Fibroblast of gingiva (primary cell): ENCODE measurements around the gene HES6.
A peak's percentile ranks its signal among the peaks of the same experiment; 100 is the strongest.

Source experiments
- DNase-seq: peaks from one replicate; pipeline ENCODE4 v3.0.0-alpha.2; 2011; ENCODE audit warnings: low read depth

HES6 gene, protein sequence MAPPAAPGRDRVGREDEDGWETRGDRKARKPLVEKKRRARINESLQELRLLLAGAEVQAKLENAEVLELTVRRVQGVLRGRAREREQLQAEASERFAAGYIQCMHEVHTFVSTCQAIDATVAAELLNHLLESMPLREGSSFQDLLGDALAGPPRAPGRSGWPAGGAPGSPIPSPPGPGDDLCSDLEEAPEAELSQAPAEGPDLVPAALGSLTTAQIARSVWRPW

DNA sequence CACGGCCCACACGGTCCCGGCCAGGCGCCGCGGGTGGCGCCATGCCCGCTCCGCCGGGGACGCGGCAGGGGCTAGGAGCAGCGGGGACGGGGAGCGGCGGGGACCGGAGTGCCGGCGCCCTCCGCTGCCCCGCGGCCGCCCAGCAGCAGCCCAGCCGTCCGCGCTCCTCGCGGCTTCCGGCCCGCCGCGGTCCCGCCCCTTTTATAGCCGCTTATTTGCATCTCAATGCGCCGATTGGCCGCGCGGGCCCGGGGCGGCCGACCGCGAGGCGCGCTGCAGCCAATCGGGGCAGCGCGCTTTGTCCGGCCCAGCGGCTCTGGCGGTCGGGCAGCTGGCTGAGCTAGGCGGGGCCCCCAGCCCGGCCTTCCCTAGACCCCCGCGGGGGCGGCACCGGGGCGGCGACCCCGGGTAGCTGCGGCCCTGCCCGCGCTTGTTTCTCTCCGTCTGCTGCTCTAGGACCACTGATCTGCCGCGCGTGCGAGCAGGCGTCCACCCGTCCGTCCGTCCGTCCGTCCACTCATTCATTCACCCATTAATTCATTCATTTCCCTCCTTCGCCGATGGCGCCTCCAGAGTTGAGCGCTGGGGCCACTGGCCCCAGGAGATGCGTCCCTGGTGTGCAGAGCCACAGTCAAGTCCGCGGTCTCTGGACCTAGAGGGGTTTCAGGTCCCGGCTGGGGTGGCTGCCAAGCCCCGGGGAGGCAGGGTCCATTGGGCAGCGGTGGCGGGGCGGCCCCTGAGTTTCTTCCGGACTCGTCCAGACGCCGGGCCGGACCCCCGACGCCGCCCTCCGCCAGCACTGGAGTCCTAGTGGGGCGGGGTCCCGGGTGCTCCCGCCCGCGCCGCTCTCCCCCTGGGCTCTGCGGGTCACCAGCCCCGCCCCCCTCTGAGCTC, at the start of gene HES6:
TSS of gene HES6 (minus strand) at position 176 of the 894 bp plus-strand sequence. CDS start at position 43, 133 bp downstream.
- peak; percentile 78 for DNase-seq

DNA sequence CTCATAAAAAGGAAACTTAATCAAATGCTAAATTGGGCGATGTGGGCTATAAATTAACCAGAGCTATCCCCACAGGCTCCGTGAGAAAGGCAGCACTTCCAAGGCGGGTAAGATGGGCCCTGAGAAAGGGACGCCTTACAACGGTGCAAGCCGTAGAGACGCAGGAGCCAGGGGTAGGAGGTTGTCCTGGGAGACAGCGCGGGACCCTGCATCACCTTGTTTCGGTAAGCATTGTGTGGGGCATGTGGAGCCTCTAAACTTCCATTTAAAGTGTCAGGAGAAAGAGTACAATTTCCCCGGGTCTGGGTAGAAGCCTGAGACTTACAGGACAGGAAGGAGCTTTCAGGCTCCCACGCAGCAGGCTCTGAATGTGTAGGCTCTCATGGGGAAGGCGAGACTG, 49.7 kb upstream of the HES6 start:
- no peak for DNase-seq

DNA sequence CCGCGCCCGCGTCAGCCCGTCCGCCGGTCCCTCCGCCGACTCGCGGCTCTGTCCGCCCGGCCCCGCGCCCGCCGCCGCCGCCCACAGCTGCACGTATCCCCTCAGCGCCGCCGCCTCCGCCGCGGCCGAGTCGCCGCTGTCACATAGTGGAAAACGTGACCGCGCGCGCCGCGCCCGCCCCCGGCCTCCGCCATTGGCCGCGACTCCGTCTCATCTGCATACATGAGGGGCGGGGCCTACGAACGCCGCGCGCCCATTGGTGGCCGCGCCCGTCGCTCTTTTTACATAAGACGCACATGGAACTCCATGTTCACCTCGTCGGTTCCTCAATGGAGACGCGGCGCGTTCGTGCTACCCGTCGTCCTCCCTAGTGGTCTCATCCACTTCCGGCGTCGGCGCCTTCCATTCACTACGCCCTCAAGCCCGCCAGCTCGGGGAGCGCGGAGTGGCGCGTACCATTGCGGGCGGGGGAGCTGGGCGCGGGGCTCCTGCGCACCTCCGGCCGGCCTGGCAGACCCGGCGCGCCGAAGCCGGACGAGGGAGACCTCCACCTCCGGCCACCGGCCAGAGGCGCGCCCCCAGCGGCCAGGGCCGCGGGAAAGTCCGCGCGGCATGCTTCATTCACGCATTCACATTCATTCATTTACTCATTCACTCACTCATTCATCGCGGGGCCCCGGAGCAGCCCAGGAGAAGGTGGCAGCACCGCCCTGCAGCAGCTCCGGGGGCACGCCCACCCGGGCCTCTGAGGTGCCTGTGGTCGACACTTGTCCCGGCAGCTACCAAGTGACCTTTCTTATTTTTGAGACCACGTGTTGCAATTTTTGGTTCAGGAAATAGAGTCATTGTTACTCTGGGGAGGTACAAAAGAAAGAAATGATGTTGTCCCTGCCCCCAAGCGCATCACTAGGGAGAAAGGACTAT, 49.1 kb upstream of the HES6 start:
- peak; percentile 97 for DNase-seq

DNA sequence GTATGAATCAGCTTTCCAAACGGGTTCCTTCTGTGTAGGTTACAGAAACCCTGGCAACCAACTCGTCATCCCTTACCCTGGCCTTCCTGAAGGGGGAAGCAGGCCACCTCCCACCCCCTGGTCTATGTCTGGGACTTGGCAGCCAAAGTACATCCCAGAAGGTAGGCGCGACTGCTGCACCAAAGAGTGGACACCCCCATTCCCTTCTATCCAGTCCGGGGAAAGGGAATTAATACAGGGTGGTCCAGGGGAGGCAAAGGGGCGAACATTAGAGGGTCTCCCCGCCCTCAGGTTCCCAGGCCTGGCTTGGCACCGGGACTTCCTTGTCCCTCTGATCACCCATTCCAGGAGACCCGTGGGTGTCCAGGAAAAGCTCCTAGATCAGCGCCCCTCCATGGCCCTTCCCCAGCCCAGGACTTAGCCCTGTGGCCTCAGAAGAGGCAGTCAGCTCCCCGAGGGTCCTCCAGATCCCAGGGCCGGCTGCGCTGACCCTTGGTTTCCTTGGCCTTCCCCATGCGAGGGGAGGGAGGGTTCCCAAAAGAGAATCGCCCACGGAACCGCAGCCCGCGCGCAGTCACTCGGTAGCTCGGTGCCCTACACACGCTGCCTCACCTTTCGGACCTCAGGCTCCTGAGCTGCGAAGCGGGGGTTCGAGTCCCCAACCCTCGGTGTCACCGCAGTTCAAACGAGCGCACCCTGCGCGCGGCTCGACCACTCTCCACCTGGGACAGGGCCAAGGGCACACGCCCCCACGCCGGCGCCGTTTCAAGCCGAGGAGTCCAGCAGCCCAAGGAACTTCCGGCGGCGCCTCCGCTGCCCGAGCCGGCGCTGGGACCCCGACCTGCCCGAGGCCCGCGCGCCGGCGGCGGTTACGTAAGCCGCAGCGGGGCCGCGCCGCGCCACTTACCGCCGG, 48.2 kb upstream of the HES6 start, which contains the start of gene PER2:
TSS of gene PER2 (minus strand) at position 874 of the 913 bp plus-strand sequence. CDS start 10,674 bp downstream, outside the sequence.
- peak; percentile 71 for DNase-seq

DNA sequence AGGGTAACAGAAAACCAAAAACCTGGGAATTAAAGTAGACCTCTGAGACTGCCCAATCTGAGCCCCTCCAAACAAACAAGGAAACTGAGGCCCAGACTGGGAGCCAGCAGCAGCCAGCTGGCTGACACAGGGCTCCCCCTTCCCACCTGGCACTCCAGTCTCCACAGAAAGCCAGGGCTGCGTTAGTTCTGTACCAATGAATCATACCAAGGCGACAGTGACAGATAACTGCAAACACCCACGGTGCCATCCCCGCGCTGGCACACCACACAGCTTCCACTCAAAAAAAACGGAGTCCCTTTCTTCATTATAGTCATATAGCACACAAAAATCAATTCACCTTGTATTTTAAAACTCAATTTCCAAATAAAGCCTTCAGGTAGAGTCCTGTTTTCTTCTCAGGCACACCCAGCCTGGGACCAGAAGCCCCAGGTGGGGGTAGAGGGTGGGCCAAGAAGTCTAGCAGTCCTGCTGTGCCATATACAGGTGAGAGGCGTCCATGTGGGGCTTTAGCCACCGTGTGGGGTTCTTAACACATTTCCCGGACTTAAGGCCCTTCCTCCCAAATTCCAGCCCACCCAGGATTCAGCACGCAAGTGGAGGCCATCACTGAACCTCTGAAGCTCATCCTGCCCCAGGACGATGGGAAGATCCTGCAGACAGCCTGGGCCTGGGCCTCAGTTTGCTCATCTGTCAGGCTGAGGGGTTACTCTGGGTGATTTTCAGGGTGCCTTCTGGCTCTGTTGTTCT, 47.3 kb upstream of the HES6 start:
- no peak for DNase-seq

DNA sequence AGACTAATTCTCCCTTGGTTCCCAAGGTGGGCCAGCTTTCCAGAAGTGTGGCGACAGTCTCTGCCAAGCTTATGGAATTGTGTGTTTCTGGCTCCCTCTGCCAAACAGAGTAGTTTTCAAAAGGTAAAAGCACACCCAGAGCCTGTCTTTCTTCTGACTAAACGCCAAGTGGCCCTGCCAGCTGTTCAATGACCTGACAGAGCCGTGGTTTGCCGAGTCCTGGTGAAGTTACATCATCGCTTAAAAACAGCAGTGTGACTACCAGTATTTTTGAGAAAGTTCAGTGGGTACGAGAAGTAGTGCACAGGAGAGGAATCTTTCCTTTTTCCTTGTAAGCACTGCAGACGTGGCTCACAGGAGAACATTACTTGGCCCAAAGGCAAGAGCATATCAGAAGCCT, 46.7 kb upstream of the HES6 start:
- peak; percentile 67 for DNase-seq

DNA sequence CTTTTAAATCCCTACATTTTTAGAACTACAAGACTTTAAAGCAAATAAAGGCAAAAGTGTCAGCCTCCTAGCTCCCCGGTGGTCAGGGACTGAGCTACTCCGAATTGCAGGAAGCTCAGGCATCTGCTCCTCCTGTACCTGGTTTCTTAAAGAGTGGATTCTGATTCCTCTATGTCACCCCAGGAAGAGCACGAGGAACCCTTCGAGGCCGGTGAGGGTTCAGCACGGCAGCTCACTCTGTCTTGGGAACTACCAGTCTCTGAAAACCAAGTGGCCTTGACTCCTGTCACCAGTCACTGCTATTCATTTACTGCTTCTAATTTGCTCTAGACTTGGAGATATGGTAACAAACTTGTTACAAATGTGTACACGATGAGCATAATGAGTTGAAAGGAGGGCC, 46.3 kb upstream of the HES6 start:
- DNase-seq = no peak

DNA sequence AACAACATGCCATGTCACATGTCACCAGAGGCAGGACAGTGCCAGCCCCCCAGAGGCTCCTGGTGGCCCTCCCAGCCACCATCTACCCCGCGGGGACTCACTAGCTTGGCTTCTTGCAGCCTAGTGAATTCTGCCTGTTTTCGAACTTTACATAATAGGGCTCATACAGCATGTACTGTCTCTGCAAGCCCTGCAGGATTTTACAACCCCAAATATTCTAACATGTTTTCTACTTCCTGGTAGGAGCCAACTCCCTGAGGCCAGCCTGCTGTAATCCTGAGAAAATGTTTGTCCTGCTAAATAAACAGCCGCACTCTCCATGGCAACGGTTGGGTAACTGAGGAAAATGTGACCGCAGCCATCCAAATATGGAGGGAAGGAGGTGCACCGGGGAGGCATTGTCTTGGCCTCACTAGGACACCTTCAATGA, 45.8 kb upstream of the HES6 start:
- peak; percentile 97 for DNase-seq

DNA sequence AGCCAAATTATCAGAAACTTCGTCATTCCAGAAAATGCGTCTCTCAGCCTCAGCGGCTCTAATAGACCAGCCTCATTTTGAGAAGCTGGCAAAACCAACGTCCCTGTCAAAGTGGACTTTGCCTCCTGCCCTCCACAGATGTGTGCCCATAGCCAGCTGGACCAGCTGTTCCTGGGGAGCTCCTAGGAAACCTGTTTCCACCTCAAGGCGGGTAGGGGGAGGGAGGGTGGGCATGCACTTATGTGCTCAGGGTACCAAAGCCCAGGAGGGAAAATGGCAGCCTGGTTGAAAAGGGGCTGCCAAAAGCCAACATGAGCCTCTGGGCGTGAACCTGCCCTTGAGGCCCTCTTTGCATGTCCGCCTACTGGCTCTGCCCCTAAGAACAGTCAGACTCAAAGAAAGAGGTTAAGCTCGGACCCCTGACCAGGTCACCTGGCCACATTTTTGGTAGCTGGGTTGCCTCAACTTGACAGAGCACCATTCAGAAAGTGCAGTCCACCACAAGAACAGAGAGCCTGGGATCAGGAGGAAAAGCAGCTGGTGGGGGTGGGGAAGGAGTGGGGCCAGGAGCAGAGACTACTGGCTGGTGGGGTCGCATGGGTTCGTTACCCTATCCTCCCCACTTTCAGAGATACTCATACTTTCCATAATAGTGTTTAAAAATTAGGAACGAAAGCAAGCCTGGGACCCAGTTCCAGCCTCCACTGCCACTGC, 45.1 kb upstream of the HES6 start:
- DNase-seq = no peak

DNA sequence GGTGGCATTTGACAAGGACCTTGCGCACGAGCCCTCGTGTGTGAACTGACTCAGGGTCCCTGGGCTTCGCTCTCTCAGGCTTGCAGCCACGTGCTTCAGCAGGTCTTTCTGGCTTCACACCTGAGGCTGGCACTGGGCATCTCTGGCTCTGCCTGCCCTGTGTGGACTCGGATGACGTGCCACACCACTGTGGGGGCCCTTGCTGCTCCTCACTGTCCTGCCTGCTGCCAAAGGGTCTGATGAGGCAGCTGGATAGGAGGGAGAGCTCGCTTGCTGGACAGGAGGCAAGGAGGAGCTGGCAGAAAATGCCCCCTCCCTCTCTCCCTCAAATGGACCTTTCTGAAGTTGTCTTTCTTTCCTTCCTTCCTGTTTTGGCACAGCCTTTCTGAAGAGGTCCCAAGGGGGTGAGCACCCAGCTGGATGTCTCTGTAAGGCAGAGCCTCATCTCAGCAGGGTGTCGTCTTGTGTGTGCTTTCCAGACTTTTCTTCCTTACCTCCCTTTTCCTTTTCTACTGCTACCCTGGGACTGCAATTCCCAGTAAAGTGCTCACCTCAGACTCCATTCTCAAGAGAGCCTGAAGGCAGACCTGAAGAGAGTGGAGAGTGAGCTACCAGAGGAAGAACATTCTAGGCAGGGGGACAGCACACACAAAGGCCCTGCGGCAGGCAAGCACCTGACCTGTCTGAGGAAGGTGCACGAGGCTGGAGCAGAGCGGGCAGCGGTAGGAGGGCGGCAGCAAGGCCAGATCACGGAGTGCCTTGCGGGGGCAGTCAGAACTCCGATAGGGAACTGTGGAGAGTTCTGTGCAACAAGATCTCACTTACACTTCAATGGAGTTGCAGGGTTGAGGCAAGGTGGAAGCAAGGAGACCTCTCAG, 43.3 kb upstream of the HES6 start:
- no peak for DNase-seq

DNA sequence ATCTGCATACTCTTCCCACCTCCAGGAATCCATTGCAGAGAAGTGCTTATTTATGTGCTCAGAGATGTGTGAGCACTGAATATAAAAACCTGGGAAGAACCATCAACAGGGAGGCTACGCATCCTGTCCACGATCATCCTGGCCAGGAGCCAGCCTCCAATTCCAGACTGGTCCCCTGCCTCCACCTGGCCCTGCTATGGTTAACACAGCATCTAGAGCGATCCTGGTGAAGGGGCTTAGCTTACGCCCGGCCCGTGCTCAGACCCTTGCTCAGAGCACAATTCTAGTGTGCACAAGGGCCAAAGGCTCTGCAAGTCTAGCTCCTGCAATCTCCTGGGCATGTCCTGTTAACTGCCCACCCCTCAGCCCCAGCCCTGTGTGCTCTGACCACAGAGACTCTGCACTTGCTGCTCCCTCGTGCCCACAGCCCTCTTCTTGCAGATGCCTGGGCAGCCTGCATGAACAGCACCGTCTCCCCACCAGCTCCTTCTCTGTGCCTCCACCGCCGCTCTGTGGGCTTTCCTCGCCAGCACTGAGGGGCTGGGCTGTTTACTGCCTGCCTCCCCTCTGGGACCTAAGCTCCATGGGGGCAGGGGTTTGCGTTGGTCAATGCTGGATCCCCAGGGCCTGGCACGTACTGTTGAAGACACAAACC, 42.1 kb upstream of the HES6 start:
- no peak for DNase-seq

DNA sequence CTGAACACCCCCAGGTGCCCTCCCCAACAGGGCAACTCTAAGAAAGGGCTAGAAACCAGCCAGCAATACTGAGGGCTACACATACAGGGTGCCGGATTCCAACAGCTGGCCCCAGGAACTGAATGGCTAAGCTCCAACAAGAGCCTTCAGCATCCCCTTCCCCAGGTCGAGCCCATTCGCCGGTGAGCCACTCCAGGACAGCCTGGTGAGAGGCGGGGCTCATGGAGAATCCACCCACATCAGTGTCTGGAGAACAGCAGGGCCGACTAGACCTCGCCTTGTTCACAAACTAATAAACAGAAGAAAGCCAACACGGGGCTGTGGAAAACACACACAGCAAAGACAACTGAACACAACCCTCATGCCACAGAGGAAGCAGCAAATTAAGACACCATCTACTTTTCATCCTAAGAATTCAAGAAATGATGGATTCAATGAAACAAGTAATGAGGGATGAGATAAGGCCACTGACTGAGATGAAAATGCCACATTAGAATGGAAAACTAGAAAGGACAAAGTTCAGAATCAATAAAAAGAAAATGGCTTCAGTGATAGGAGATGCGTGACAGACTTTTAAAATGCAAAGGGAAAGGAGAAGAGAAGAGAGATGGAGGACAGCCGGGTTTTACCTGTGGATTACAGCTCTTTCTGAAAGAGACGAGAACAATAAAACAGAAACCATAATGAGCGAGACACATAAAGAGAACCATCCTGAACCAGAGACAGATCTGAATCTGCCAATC, 40.4 kb upstream of the HES6 start:
- DNase-seq = no peak

DNA sequence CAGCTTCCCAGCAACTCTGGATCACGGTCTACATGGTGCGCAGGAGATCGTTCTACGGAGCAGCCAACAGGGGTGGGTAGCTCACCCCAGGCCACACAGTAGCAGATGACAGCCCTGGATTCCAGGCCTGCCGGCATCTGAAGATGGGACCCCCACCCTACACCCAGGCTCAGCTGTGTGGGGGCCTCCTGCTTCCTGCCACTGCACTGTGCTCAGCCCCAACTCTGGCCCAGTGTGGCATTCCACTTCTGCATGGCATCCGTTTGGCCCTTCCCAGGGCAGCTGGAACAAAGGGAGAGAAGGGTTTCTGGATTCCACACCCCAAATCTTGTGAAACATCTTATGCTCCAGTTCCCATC, 39.5 kb upstream of the HES6 start:
- no peak for DNase-seq

DNA sequence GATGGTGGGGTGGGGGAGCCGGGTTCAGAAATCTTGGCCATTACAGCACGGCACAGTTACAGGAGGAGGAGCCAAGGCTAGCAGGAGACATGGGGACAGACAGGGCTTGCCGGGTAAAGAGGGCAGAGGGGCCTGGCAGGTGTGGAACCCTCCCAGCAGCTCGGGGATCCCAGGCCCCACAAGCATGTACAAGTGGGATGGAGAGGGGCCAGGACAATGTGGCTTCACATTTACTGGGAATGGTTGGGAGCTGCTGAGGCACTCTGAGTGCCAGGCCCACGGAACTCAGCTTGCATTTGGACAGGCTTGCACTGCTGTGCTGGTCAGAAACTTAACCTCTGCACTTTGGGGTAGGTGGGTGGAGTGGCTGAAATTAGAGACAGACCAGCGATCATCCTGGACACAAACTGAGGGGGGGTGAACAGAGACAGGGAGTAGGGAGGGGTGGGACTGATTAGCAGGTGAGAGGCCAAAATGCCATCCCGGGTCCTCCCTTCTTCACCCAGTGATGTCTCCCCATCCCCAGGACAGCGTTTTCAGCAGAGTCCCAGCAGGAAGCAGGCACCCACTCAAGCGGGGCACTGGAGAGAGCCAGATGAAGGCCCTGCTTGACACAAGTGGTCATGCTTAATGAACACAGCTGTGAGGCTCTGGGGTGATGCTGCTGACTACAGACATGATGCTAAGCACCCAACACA, 38.9 kb upstream of the HES6 start:
- DNase-seq = no peak

DNA sequence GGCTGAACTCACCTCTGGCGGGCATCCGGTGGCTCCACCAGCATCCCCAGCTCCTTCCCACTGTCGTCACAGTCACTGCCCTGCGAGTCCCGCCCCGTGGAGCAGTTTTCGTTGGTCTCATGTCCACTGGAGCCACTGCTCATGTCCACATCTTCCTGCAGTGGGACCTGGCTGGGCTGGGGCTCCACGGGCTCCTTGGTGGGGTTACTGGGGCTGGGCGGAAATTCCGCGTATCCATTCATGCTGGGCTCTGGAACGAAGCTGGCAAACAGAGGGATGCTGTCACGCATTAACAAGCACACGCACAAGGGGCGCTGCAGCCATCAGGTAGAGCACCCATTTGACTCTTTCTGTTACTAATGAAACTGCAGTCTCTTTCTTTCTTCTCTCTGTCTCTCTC, 37.9 kb upstream of the HES6 start:
- DNase-seq = no peak

DNA sequence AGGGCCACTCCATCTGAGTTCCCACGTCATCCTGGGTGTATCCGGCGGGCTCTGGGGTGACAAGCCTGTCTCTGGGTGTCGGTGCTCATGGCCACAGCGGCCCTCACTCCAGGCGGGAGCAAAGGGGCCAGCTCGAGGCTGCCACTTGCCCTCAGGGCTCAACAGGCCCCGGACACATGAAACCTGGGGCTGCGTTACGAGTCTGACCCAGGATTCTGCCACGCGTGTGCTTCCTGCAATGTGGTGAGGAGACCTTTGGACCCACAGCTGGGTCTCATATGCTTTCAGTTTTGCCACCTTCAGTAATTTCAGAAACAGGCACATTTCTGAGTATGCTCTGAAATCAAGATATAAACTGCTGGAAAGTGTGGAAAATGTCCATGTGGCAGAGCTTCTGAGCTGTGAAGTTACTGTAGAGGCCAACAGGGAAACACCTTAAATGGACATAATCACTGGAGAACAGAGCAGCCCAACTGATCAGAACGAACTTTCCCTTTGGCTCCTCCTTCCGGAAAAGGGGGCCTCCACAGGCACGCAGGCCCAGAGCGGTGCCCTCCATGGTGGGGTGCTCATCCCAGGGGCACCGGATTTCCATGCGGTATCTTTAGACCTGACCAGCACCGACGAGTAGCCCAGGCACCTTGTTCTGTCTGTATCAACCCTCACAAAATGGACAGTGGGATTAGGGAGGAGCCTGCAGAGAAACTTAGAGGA, 34.5 kb upstream of the HES6 start:
- no peak for DNase-seq
